ENCODE data around the gene NNMT. TPM values are rescaled to one million over a fixed set of nuclear protein-coding genes. Genes with fewer than 3 reads are reported as not detected.
A peak's percentile ranks its signal among the peaks of the same experiment; 100 is the strongest.

NNMT gene
- total RNA-seq, 5 donors from 2014 or later (not counting 1 experiment from before 2014, with no cell fraction given): 0.41 TPM; not detected in 4

GRCh38 chr11:114280696-114281095, 15.5 kb upstream of the NNMT start:
- ChIA-PET CTCF (interaction anchor here (0.8 to 1.5 kb wide), 4 partner anchors 19 to 120 kb away, joined by 3 to 5 read pairs (median 3); partner anchors contain the start of genes C11orf71 (in 1 of the 2) and RBM7 (in 1 of the 2)), POLR2A (no interaction called here)
- Mint-ChIP-seq H3K4me1 (no peaks in the 10 kb centered on the region), H3K27ac (no peak overlapping the region), H3K36me3 (no peaks in the 10 kb centered on the region), H3K4me3 (no peak overlapping the region), H3K27me3 (peaks cover 22 to 27% of the 10 kb centered on the region in 2 donors), H3K9me3 (no peaks in the 10 kb centered on the region)
- WGBS (ENCODE audit: insufficient coverage): 25% methylated on average over 2 of the region's 6 CpGs
- H3K27ac ChIP-seq (ENCODE audit: low read length): no peak overlapping the region
- peaks cover 2 to 26% of the 10 kb centered on the region in 2 experiments for H3K27me3 ChIP-seq (replicated peaks in 1 of 2; ENCODE audit: control insufficient read depth in 2 of 2, extremely low read depth in 1 of 2, insufficient read depth in 2 of 2, low read length in 1 of 2)
- no peaks in the 10 kb centered on the region for H3K9me3 ChIP-seq
- H3K4me1 ChIP-seq (ENCODE audit: control insufficient read depth in 1 of 2, extremely low read depth in 1 of 2, insufficient read depth in 2 of 2, low read length in 2 of 2): no peaks in the 10 kb centered on the region
- ATAC-seq (replicated peaks in 1 of 4) (peak in 1 of 4 experiments; percentile 44), DNase-seq (peak in 3 of 35 experiments; percentile 19 to 24 (median 23))
- no peak overlapping the region for H3K4me3 ChIP-seq (ENCODE audit: control insufficient read depth in 1 of 2, extremely low read depth in 1 of 2, low read length in 1 of 2)
- no peaks in the 10 kb centered on the region for H3K36me3 ChIP-seq (ENCODE audit: control insufficient read depth in 2 of 2, extremely low read depth in 1 of 2, insufficient read depth in 1 of 2, low read length in 1 of 2)

- Histone ChIP-seq H3K9me3 (no peaks in the 10 kb centered on the region), H3K4me1 (ENCODE audit: control insufficient read depth in 1 of 2, extremely low read depth in 1 of 2, insufficient read depth in 2 of 2, low read length in 2 of 2) (no peaks in the 10 kb centered on the region), H3K36me3 (ENCODE audit: control insufficient read depth in 2 of 2, extremely low read depth in 1 of 2, insufficient read depth in 1 of 2, low read length in 1 of 2) (no peaks in the 10 kb centered on the region), H3K4me3 (ENCODE audit: control insufficient read depth in 1 of 2, extremely low read depth in 1 of 2, low read length in 1 of 2) (no peak overlapping the region), H3K27ac (ENCODE audit: low read length) (no peak overlapping the region), H3K27me3 (replicated peaks in 1 of 2; ENCODE audit: control insufficient read depth in 2 of 2, extremely low read depth in 1 of 2, insufficient read depth in 2 of 2, low read length in 1 of 2) (peaks cover 2 to 23% of the 10 kb centered on the region in 2 experiments)
- Mint-ChIP-seq H3K4me1 (no peaks in the 10 kb centered on the region), H3K36me3 (no peaks in the 10 kb centered on the region), H3K4me3 (no peak overlapping the region), H3K27ac (no peak overlapping the region), H3K27me3 (peaks cover 18 to 23% of the 10 kb centered on the region in 2 donors), H3K9me3 (no peaks in the 10 kb centered on the region)
- CTCF ChIA-PET: interaction anchor here (0.6 to 1.5 kb wide), 5 partner anchors 20 to 286 kb away, joined by 3 to 5 read pairs (median 3); partner anchors contain the start of genes C11orf71 (in 1 of the 2) and RBM7 (in 1 of the 2)
- DNase-seq: no peak
- POLR2A ChIA-PET: no interaction called here
- WGBS (ENCODE audit: insufficient coverage): 100% methylated on average over 1 of the region's 1 CpG
- no peak for ATAC-seq (replicated peaks in 1 of 4)
Observed at GRCh38 chr11:114281388-114281956, 14.7 kb upstream of the NNMT start.

GRCh38 chr11:114282488-114282887, 13.7 kb upstream of the NNMT start:
- Histone ChIP-seq H3K9me3 (no peaks in the 10 kb centered on the region), H3K36me3 (ENCODE audit: control insufficient read depth in 2 of 2, extremely low read depth in 1 of 2, insufficient read depth in 1 of 2, low read length in 1 of 2) (no peaks in the 10 kb centered on the region), H3K4me3 (ENCODE audit: control insufficient read depth in 1 of 2, extremely low read depth in 1 of 2, low read length in 1 of 2) (no peak overlapping the region), H3K27me3 (replicated peaks in 1 of 2; ENCODE audit: control insufficient read depth in 2 of 2, extremely low read depth in 1 of 2, insufficient read depth in 2 of 2, low read length in 1 of 2) (peaks cover 3 to 18% of the 10 kb centered on the region in 2 experiments), H3K27ac (ENCODE audit: low read length) (no peak overlapping the region), H3K4me1 (ENCODE audit: control insufficient read depth in 1 of 2, extremely low read depth in 1 of 2, insufficient read depth in 2 of 2, low read length in 2 of 2) (no peaks in the 10 kb centered on the region)
- ATAC-seq (replicated peaks in 1 of 4) (no peak), DNase-seq (no peak)
- H3K9me3 Mint-ChIP-seq: no peaks in the 10 kb centered on the region
- H3K27me3 Mint-ChIP-seq: peaks cover 14 to 16% of the 10 kb centered on the region in 2 donors
- no peak overlapping the region for H3K4me3 Mint-ChIP-seq
- no peak overlapping the region for H3K27ac Mint-ChIP-seq
- no CpG with 5 or more reads among the region's 3 CpGs for WGBS (ENCODE audit: insufficient coverage)
- no peaks in the 10 kb centered on the region for H3K4me1 Mint-ChIP-seq
- ChIA-PET CTCF (interaction anchor here in 1 of 2 donors (0.6 to 0.8 kb wide), 2 partner anchors 10 to 408 kb away, joined by 3 to 17 read pairs; no protein-coding TSS in a partner anchor), POLR2A (no interaction called here)
- H3K36me3 Mint-ChIP-seq: no peaks in the 10 kb centered on the region

GRCh38 chr11:114283422-114283821, 12.8 kb upstream of the NNMT start:
- no peaks in the 10 kb centered on the region for H3K9me3 ChIP-seq
- no peak overlapping the region for H3K27ac ChIP-seq (ENCODE audit: low read length)
- ATAC-seq (replicated peaks in 1 of 4) (no peak), DNase-seq (no peak)
- ChIA-PET POLR2A (no interaction called here), CTCF (no interaction called here)
- peaks cover 2 to 14% of the 10 kb centered on the region in 2 experiments for H3K27me3 ChIP-seq (replicated peaks in 1 of 2; ENCODE audit: control insufficient read depth in 2 of 2, extremely low read depth in 1 of 2, insufficient read depth in 2 of 2, low read length in 1 of 2)
- H3K36me3 ChIP-seq (ENCODE audit: control insufficient read depth in 2 of 2, extremely low read depth in 1 of 2, insufficient read depth in 1 of 2, low read length in 1 of 2): no peaks in the 10 kb centered on the region
- no peak overlapping the region for H3K27ac Mint-ChIP-seq
- WGBS (ENCODE audit: insufficient coverage): no CpG with 5 or more reads among the region's 3 CpGs
- no peaks in the 10 kb centered on the region for H3K4me1 Mint-ChIP-seq
- no peak overlapping the region for H3K4me3 Mint-ChIP-seq
- peaks cover 11 to 15% of the 10 kb centered on the region in 2 donors for H3K27me3 Mint-ChIP-seq
- H3K4me3 ChIP-seq (ENCODE audit: control insufficient read depth in 1 of 2, extremely low read depth in 1 of 2, low read length in 1 of 2): no peak overlapping the region
- no peaks in the 10 kb centered on the region for H3K4me1 ChIP-seq (ENCODE audit: control insufficient read depth in 1 of 2, extremely low read depth in 1 of 2, insufficient read depth in 2 of 2, low read length in 2 of 2)
- no peaks in the 10 kb centered on the region for H3K9me3 Mint-ChIP-seq
- H3K36me3 Mint-ChIP-seq: no peaks in the 10 kb centered on the region

GRCh38 chr11:114284021-114284420, 12.2 kb upstream of the NNMT start:
- no peak overlapping the region for H3K4me3 ChIP-seq (ENCODE audit: control insufficient read depth in 1 of 2, extremely low read depth in 1 of 2, low read length in 1 of 2)
- ChIA-PET POLR2A (no interaction called here), CTCF (no interaction called here)
- peaks cover 2 to 10% of the 10 kb centered on the region in 2 experiments for H3K27me3 ChIP-seq (replicated peaks in 1 of 2; ENCODE audit: control insufficient read depth in 2 of 2, extremely low read depth in 1 of 2, insufficient read depth in 2 of 2, low read length in 1 of 2)
- ATAC-seq (replicated peaks in 1 of 4) (no peak), DNase-seq (no peak)
- H3K4me3 Mint-ChIP-seq: no peak overlapping the region
- no peaks in the 10 kb centered on the region for H3K4me1 Mint-ChIP-seq
- no peak overlapping the region for H3K27ac ChIP-seq (ENCODE audit: low read length)
- 89% methylated on average over 1 of the region's 2 CpGs for WGBS (ENCODE audit: insufficient coverage)
- no peaks in the 10 kb centered on the region for H3K36me3 ChIP-seq (ENCODE audit: control insufficient read depth in 2 of 2, extremely low read depth in 1 of 2, insufficient read depth in 1 of 2, low read length in 1 of 2)
- H3K4me1 ChIP-seq (ENCODE audit: control insufficient read depth in 1 of 2, extremely low read depth in 1 of 2, insufficient read depth in 2 of 2, low read length in 2 of 2): no peaks in the 10 kb centered on the region
- H3K9me3 ChIP-seq: no peaks in the 10 kb centered on the region
- peaks cover 9 to 10% of the 10 kb centered on the region in 2 donors for H3K27me3 Mint-ChIP-seq
- no peaks in the 10 kb centered on the region for H3K36me3 Mint-ChIP-seq
- no peak overlapping the region for H3K27ac Mint-ChIP-seq
- H3K9me3 Mint-ChIP-seq: no peaks in the 10 kb centered on the region

- Histone ChIP-seq H3K4me3 (ENCODE audit: control insufficient read depth in 1 of 2, extremely low read depth in 1 of 2, low read length in 1 of 2) (no peak overlapping the region), H3K27me3 (replicated peaks in 1 of 2; ENCODE audit: control insufficient read depth in 2 of 2, extremely low read depth in 1 of 2, insufficient read depth in 2 of 2, low read length in 1 of 2) (peaks cover 2 to 10% of the 10 kb centered on the region in 2 experiments), H3K4me1 (ENCODE audit: control insufficient read depth in 1 of 2, extremely low read depth in 1 of 2, insufficient read depth in 2 of 2, low read length in 2 of 2) (no peaks in the 10 kb centered on the region), H3K27ac (ENCODE audit: low read length) (no peak overlapping the region), H3K36me3 (ENCODE audit: control insufficient read depth in 2 of 2, extremely low read depth in 1 of 2, insufficient read depth in 1 of 2, low read length in 1 of 2) (no peaks in the 10 kb centered on the region), H3K9me3 (no peaks in the 10 kb centered on the region)
- ChIA-PET CTCF (no interaction called here), POLR2A (interaction anchor here in 1 of 2 donors (0.5 kb wide), 1 partner anchor 504 kb away, joined by 3 read pairs; no protein-coding TSS in a partner anchor)
- ATAC-seq (replicated peaks in 1 of 4): no peak
- Mint-ChIP-seq H3K36me3 (no peaks in the 10 kb centered on the region), H3K27ac (no peak overlapping the region), H3K4me3 (no peak overlapping the region), H3K27me3 (peaks cover under 1% of the 10 kb centered on the region in 2 donors), H3K9me3 (no peaks in the 10 kb centered on the region), H3K4me1 (no peaks in the 10 kb centered on the region)
- DNase-seq: no peak
- WGBS (ENCODE audit: insufficient coverage): 96% methylated on average over 4 of the region's 7 CpGs
Observed at GRCh38 chr11:114284914-114285313, 11.3 kb upstream of the NNMT start.

All from T-cell (primary cell).